Motor neuron (in vitro differentiated cells): Measurements from ENCODE around the gene REV3L. TPM values are rescaled to one million over a fixed set of nuclear protein-coding genes. Genes with fewer than 3 reads are reported as not detected.

Experiments
- ATAC-seq, 8 experiments: fragments of 200-7000 bp; cut with Tn5 transposase; replicated peaks in 6 of 8; 2 replicates each; pipeline ENCODE4 v1.8.0; 2021; ENCODE audit warnings: mild to moderate bottlenecking in 8 of 8, moderate library complexity in 8 of 8
- H3K27ac ChIP-seq, 2 donors: fragments of 250-450 bp; sonication (Bioruptor Pico); 2 replicates each; pipeline ENCODE4 v1.9.0; 2021; ENCODE audit warnings: antibody characterized with exemption in 2 of 2, mild to moderate bottlenecking in 2 of 2, moderate library complexity in 1 of 2
- H3K4me1 ChIP-seq, 2 donors: fragments of 250-450 bp; sonication (Bioruptor Pico); replicated peaks in 1 of 2; 2 replicates each; pipeline ENCODE4 v1.6.1; 2021; ENCODE audit warnings: antibody characterized with exemption in 2 of 2, mild to moderate bottlenecking in 2 of 2, moderate library complexity in 1 of 2
- H3K4me3 ChIP-seq, 5 donors: fragments of 250-450 bp; sonication (Bioruptor Pico); 2 replicates each; pipeline ENCODE4 v1.9.0; 2021; ENCODE audit warnings: antibody characterized with exemption in 5 of 5, mild to moderate bottlenecking in 5 of 5, moderate library complexity in 4 of 5
- WGBS, 10 experiments: fragments of 450-650 bp; shearing (Covaris generic); methylation state at CpG; one replicate each; pipeline ENCODE4 v1.0.0; 2022; 5-methylcytosine and 5-hydroxymethylcytosine counted together
- in situ Hi-C, 9 experiments: fragments of 400-800 bp; cut with MboI; loops; one replicate each; pipeline ENCODE4 v1.15.0; 2021; ENCODE audit warnings: low sequenced_read_pairs in 9 of 9, low pct_unique_long_range_greater_than_20kb in 2 of 9; ENCODE audit not compliant: unreplicated experiment in 9 of 9
- total RNA-seq, 8 experiments: library from RNA; unstranded; fragments of 300-600 nt; gene quantifications; 2 replicates each; pipeline versions ENCODE4 v1.2.3 to v1.2.4, GENCODE V29; 2022

Gene REV3L
- total RNA-seq, 8 experiments from 2014 or later = 19.5 to 63.6 (median 39.1) TPM

DNA sequence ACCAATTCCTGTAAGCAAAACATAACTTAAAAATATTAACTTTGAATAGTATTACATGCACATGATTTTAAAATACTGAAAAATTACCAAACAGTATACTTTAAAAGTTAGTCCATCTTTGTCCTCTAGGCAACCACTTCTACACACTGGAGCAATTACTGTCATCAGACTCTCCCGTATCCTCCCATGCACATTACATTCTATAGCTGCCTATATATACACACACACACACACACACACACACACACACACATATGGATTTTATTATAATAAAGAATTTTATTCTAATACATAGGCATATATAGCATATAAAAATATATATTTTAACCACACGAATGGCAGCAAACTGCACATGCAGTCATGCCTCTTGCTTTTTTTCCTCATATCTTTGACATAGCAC, 8.2 kb downstream of the REV3L start:
- in situ Hi-C loops = loop anchor here in 1 of 9 experiments (25.0 kb wide), 1 partner anchor 213 kb away; no protein-coding TSS in a partner anchor

DNA sequence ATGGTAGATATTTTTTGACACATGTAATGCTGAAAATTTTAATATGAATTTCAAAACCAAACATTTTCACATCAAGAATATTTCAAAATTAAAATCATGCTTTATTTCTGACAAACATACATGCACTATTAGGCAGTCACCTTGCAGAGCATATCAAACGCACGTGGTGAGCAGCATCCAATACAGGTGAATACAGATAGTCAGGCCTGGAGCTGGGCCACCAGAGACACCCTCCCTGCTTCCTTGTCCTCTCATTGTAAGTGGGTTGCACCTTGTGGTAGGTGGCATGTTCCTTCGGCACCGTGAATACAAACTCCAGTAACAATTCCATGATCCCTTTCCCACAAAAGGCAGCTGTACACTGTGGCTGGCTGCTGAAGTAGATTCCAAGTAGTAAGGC, 8.9 kb downstream of the REV3L start:
- no peak for ATAC-seq
- no peak overlapping the region for H3K27ac ChIP-seq
- H3K4me3 ChIP-seq = no peak overlapping the region
- in situ Hi-C loops = no loop called here
- peaks cover 14 to 27% of the 10 kb centered on the region in 2 donors for H3K4me1 ChIP-seq
- WGBS, 10 experiments = 50 to 95% (median 87%) methylated on average over 1 to 4 of the region's 4 CpGs; no CpG with 5 or more reads in 2 of the 10 experiments

More for the DNA sequence above, 8.2 kb downstream of the REV3L start:
- peaks cover 14 to 33% of the 10 kb centered on the region in 2 donors for H3K4me1 ChIP-seq
- ATAC-seq = peak in 1 of 8 experiments; percentile 16
- 7 to 100% (median 94%) methylated on average over 1 to 2 of the region's 2 CpGs; no CpG with 5 or more reads in 1 of the 10 experiments for WGBS, 10 experiments
- H3K27ac ChIP-seq = no peak overlapping the region
- H3K4me3 ChIP-seq = no peak overlapping the region

DNA sequence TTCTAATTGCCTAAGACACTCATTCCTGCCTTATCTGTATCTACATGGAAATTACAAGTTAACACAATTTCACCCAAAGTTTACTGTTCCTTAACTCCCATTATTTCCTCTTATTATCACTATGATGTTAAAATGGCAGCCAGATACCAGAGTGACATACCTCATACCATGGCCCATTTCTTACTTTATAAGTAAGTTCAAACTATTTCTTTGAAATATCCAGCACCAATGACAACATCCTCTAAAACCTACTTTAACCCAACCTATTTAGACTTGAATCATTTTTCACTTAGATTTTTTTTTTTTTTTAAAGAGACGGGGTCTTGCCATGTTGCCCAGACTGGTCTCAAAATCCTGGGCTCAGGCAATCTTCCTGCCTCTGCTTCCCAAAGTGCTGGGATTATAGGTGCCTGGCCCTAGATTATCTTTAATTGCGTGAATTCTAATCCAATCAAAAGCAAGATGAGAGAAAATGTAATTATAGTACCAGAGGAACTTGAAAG, 10.0 kb downstream of the REV3L start:
- in situ Hi-C loops = no loop called here
- 86 to 100% (median 100%) methylated on average over 1 to 2 of the region's 2 CpGs; no CpG with 5 or more reads in 1 of the 10 experiments for WGBS, 10 experiments
- Histone ChIP-seq H3K4me1 (peaks cover 10 to 18% of the 10 kb centered on the region in 2 donors), H3K27ac (no peak overlapping the region), H3K4me3 (no peak overlapping the region)
- no peak for ATAC-seq

DNA sequence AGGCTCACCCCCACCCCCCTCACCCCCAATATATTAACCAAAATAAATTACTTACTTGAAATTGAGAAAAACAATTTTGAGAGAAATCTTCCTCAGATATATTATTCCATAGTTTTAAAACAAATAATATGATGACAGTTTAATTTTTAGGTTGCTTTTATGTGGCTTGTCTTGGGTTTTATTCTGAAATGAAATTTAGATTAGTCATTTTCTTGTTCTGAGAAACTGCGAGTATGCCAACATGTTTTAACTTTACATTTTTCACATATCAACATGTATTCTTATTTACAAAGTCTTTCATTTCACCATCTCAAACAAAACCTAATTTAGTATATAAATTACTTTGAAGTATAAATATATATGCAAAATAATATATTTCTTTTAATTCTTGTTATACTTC, 11.1 kb downstream of the REV3L start:
- H3K4me3 ChIP-seq = no peak overlapping the region
- H3K27ac ChIP-seq = no peak overlapping the region
- 64 to 100% (median 100%) methylated on average over 1 of the region's 1 CpG; no CpG with 5 or more reads in 3 of the 10 experiments for WGBS, 10 experiments
- no peak for ATAC-seq
- in situ Hi-C loops = no loop called here
- H3K4me1 ChIP-seq = peaks cover 0 to 8% of the 10 kb centered on the region in 2 donors

DNA sequence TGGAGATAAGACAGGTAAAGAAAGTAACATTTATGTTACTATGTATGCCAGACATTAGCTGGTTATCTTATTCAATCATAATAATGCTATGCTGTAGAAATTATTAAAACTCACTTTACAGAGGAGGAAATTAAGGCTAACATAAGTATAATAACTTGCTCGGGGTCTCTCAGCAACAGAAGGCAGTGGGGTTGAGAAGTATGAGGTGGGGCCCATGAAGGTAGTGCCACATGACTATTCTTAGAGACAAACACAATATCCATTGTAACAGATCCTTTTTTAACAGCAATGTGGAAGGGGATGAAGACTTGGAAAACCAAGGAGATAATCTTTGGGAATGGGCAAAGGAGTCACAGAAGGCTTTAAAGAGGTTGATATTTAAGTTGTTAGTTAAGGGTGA, 11.5 kb downstream of the REV3L start:
- in situ Hi-C loops = no loop called here
- WGBS, 10 experiments = 33 to 100% (median 50%) methylated on average over 1 of the region's 1 CpG; no CpG with 5 or more reads in 5 of the 10 experiments
- Histone ChIP-seq H3K4me1 (peaks cover 0 to 7% of the 10 kb centered on the region in 2 donors), H3K4me3 (no peak overlapping the region), H3K27ac (no peak overlapping the region)
- no peak for ATAC-seq

DNA sequence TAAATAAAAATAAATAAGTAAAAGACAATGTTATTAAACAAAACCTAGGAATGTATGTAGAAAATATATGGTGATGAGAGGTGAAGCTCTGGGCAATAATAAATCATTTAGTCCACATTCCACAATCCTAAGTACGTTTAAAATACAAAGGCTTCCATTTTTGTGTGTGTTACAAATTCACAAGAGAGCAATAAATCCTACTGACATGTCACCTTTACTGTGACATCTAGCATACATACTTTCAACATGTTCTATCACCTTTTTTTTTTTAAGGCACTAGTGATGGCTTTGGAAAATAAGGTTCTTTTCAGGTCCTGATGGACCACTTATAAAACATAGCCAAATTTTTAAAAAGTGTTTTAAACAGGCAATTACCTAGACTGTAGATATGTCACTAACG, 12.0 kb downstream of the REV3L start:
- no peak overlapping the region for H3K27ac ChIP-seq
- in situ Hi-C loops = no loop called here
- WGBS, 10 experiments = 17 to 100% (median 70%) methylated on average over 1 to 2 of the region's 2 CpGs
- ATAC-seq = no peak
- H3K4me3 ChIP-seq = no peak overlapping the region
- peaks cover 0 to 7% of the 10 kb centered on the region in 2 donors for H3K4me1 ChIP-seq

DNA sequence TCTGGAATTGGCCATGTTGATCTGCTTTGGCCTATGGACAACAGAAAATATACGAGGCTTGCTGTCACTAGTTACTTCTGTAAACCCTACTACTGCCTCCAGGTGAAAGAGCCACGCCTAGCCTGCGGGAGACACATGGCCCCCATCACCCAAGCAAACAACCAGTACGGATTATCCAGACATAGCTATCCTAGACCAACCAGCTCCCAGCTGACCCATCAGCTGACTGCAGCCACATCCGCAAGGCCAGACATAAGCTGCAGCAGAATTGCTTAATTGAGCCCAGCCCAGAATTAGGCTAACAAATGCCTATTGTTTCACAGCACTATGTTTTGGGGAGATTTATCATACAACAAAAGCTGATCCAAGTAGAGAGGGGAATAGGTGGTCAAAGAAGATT, 13.5 kb downstream of the REV3L start:
- peak in 1 of 8 experiments; percentile 20 for ATAC-seq
- Histone ChIP-seq H3K4me3 (no peak overlapping the region), H3K27ac (no peak overlapping the region), H3K4me1 (peaks cover 0 to 7% of the 10 kb centered on the region in 2 donors)
- WGBS, 10 experiments = 93 to 100% (median 98%) methylated on average over 1 to 5 of the region's 5 CpGs; no CpG with 5 or more reads in 4 of the 10 experiments
- in situ Hi-C loops = no loop called here

DNA sequence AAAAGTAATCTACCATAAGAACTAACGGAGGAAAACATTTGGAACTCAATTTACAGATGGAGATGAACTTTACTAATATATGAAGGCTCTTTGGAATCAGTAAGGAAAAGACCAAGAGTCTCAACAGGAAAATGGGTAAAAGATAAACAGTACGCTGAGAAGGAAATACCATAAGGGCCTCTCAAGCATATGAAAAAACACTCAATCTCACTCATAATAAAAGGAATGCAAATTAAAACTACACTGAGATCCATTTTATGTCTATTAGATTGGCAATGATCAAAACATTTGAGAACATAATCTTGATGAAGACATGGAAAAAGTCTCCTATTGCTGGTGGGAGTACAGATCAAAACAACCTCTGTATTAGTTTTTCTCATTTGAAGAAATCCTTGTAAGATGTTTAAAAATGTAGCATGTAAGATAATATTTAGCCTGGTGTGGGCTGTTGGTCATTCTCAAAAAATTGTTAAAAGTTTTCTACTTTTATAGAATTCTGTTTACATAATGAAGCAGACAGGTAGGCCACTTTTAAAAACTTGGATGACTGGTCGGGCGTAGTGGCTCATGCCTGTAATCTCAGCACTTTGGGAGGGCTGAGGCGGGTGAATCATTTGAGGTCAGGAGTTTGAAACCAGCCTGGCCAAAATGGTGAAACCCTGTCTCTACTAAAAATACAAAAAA, 14.5 kb downstream of the REV3L start:
- ATAC-seq = no peak
- Histone ChIP-seq H3K4me1 (peaks cover 0 to 7% of the 10 kb centered on the region in 2 donors), H3K4me3 (no peak overlapping the region), H3K27ac (no peak overlapping the region)
- WGBS, 10 experiments = 81 to 100% (median 93%) methylated on average over 1 to 5 of the region's 5 CpGs
- in situ Hi-C loops = no loop called here

DNA sequence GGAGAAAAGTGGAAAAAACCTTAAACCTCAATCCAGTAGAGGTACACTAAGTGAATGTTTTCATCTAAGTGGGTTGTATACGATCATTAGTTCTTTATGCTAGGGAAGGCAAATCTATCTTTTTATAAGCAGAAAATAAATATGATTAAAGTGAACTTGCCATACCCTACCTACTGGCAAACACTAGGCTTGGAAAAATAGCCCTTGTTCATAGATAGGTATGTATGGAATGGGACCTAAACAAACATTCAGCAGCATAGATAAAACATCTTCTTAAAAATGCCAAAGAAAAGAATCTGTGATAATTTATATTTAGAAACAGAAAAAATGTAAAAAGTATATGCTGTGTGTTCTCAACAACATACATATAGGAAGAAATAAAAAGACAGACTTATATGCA, 18.8 kb downstream of the REV3L start:
- Histone ChIP-seq H3K4me3 (no peak overlapping the region), H3K27ac (no peak overlapping the region), H3K4me1 (no peaks in the 10 kb centered on the region)
- ATAC-seq = no peak
- 60 to 100% (median 94%) methylated on average over 1 of the region's 1 CpG; no CpG with 5 or more reads in 3 of the 10 experiments for WGBS, 10 experiments
- in situ Hi-C loops = no loop called here

DNA sequence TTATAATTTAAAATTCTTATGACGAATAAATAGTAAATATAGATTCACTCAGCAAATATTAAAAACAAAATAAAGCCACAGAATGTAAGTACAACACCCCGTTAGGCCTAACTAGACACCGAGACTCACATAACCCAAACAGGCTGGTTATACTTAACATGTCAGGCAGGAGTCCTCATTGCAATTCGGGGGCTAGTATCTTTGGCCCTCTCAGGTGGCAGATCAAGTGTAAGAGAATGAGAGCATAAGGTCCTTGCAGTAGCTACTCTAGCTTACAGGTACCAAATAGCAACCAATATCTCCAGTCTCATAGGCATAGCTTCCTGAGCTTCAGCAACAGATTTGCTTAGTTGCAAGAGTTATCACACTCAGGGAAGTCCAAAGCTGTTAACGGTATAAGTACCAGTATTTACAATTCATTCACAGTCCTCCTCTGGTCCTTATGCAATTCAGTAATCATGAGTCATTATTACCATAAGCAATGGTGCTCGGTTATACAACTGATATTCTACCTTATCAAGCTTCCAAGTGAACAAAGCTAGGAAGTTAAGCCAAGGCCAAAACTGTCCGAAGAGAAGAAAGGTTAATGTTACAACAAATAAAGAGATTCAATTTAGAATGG, 20.1 kb downstream of the REV3L start:
- in situ Hi-C loops = no loop called here
- peak in 4 of 8 experiments; percentile 38 to 98 (median 94) for ATAC-seq
- Histone ChIP-seq H3K27ac (no peak overlapping the region), H3K4me1 (no peaks in the 10 kb centered on the region), H3K4me3 (no peak overlapping the region)
- 14 to 100% (median 88%) methylated on average over 1 to 6 of the region's 7 CpGs for WGBS, 10 experiments

DNA sequence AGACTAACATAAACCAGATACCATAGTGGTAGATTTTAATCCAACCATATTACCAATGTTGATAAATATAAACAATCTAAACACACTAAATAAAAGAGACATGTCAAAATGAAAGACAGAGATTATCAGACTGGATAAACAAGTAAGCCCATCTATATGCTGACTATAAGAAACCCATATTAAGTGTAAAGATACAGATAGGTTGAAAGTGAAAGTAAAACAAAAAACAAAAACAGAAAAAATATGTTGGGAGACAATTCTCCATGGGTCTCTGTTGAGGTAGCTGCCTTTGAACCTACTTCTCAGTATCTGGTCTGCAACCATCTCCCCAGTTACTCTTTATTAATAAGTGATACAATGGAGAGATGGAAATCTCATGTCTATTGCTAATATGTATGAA, 21.2 kb downstream of the REV3L start:
- Histone ChIP-seq H3K4me1 (no peaks in the 10 kb centered on the region), H3K4me3 (no peak overlapping the region), H3K27ac (no peak overlapping the region)
- ATAC-seq = peak in 2 of 8 experiments; percentile 14 to 19
- in situ Hi-C loops = no loop called here

DNA sequence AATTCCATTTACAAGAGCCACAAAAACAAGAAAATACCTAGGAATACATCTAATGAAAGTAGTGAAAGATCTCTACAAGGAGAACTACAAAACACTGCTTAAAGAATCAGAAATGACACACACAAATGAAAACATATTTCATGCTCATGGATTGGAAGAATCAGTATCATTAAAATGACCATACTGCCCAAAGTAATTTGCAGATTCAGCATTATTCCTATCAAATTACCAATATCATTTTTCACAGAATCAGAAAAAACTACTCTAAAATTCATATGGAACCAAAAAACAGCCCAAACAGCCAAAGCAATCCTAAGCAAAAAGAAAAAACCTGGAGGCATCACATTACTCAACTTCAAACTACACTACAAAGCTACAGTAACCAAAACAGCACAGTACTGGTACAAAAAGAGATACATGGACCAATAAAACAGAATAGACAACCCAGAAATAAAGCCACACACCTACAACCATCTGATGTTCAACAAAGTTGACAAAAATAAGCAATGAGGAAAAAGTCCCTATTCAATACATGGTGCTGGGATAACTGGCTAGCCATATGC, 24.3 kb downstream of the REV3L start:
- Histone ChIP-seq H3K27ac (no peak overlapping the region), H3K4me3 (no peak overlapping the region), H3K4me1 (no peaks in the 10 kb centered on the region)
- in situ Hi-C loops = no loop called here
- no peak for ATAC-seq

DNA sequence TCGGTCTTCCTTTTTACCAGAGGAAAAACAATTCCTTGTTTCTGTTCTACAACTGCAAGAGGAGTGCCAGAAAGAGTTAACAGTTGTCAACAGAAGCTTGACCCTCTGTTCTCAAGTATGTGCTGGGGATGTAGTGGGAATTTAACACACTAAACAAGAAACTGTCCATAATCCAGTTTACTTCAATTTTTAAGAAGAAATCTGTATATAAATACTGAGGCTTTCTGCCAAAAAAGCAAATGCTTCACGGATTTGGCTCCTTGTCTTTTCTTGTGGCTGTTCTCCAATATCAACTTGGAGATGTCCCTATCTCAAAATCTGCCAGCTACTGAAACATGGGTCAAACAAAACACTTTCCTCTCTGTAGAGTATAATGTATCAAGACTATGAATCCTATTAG, 26.8 kb downstream of the REV3L start:
- WGBS, 10 experiments = 0 to 100% (median 88%) methylated on average over 1 to 2 of the region's 2 CpGs; no CpG with 5 or more reads in 1 of the 10 experiments
- Histone ChIP-seq H3K4me1 (no peaks in the 10 kb centered on the region), H3K27ac (no peak overlapping the region), H3K4me3 (no peak overlapping the region)
- in situ Hi-C loops = no loop called here
- no peak for ATAC-seq
